Activated gamma-delta T cell (primary cell): Measurements from ENCODE around the gene NCBP3.
"Not testable (repeated sequence)": the region's sequence is repeated elsewhere in the genome, so short reads cannot be mapped to it uniquely, and the experiment has no call there.

Experiments
- DNase-seq: peaks from one replicate; lab custom pipeline; 2025; lab: John Stamatoyannopoulos, UW

Gene NCBP3

DNA sequence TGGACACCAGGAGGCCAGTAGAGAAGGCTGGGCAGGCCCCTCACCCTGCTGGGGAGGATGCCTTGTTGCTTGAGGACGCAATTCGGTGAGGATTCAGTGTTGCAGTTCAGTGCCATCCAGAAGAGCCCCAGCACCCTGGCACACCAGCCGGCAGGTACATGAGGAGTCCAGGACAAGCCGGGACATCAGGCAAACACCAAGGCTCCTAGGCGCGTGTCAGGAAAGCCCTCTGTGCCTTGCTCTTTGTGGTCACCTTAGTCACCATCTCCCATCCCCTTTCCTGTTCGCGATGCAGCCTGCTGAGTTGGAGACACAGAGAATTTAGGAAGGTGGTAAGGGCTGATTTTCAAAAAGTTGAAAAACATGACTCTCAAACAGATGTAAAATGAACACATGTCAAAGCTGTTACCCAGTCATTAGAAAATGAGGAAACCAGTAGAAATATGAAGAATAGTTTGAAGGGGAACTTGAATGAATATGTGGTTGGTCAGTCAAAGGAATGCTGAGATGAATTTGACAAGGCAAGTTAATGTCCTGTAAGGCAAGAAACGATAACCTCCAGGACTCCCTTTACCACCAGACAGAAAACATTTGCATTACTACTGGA, 2.3 kb upstream of the NCBP3 start:
- no peak for DNase-seq

GRCh38 chr17:3847165-3847670, 1.2 kb upstream of the NCBP3 start:
- DNase-seq, result no peak

- DNase-seq, result no peak
These were observed 555 bp upstream of the NCBP3 start for GRCh38 chr17:3846437-3847164.

- DNase-seq, result no peak
These were observed 790 bp downstream of the NCBP3 start for GRCh38 chr17:3845291-3845620.

DNA sequence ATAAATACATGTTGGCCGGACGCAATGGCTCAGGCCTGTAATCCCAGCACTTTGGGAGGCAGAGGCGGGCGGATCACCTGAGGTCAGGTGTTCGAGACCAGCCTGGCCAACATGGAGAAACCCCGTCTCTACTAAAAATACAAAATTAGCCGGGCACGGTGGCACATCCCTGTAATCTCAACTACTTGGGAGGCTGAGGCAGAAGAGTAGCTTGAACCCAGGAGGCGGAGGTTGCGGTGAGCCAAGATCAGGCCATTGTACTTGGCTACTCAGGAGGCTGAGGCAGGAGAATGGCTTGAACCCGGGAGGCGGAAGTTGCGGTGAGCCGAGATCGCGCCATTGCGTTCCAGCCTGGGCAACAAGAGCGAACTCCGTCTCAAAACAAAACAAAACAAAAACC, 1.5 kb downstream of the NCBP3 start:
- not testable (repeated sequence) for DNase-seq

- DNase-seq, result no peak
These were observed 2.0 kb downstream of the NCBP3 start for GRCh38 chr17:3843935-3844516.

GRCh38 chr17:3838206-3838605, 7.8 kb downstream of the NCBP3 start:
- DNase-seq, result no peak

- DNase-seq, result no peak
These were observed 9.5 kb downstream of the NCBP3 start for GRCh38 chr17:3836551-3836950.

- no peak for DNase-seq
These were observed 10.4 kb downstream of the NCBP3 start for GRCh38 chr17:3835410-3836229.

DNA sequence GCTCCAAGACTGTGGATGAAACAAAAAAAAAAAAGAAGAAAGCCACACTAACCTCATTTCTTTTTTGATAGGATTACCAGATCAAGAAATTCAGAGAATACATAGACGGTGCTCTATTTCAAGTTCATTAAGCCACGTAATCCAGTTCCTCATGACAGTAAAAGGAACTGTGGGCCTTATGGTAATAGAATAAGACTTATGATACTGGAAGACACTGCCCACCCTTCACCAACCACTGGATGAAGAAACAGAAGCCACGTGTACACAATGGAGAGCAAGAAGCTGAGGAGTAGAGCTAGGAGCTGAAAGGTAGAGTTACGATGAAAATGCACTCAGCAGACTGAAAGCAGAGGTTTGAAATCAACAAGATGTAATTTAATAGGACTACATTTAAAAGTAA, 11.2 kb downstream of the NCBP3 start:
- no peak for DNase-seq

- DNase-seq, result no peak
These were observed 17.2 kb downstream of the NCBP3 start for GRCh38 chr17:3828852-3829232.

- DNase-seq, result no peak
These were observed 17.7 kb downstream of the NCBP3 start for GRCh38 chr17:3828151-3828851.

- DNase-seq, result no peak
These were observed 18.8 kb downstream of the NCBP3 start for GRCh38 chr17:3827124-3827773.

DNA sequence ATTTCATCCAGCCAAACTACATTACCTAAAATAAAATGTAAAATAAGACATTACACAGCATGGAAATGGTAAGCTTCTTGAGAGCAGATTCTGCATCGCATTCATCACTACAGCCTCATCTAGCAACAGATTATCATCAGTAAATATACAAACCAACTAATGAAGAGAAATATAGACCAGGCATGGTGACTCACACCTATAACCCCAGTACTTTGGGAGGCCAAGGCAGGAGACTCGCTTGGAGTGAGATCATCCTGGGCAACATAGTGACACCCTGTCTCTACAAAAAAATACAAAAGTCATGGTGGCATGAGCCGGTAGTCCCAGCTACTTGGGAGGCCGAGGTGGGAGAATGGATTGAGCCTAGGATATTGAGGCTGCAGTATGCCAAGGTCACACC, 19.9 kb downstream of the NCBP3 start:
- DNase-seq, result no peak

- DNase-seq, result no peak
These were observed 24.9 kb downstream of the NCBP3 start for GRCh38 chr17:3821101-3821500.

DNA sequence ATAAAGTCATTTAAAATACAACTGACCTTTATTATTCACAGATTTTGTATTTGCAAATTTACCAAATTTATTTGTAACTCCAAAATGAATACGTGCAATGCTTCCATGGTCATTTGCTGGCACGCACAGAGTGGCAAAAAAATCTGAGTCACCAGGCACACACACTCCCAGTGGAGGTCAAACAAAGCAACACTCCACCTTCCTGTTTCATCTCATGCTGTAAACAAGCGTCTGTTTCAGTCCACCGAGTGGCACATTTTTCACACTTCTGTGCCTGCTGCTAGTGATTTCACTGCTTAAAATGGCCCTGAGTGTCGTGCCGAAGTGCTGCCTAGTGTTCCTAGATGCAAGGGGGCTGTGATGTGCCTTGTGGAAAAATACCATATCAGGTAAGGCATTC, 27.3 kb downstream of the NCBP3 start:
- DNase-seq, result no peak

DNA sequence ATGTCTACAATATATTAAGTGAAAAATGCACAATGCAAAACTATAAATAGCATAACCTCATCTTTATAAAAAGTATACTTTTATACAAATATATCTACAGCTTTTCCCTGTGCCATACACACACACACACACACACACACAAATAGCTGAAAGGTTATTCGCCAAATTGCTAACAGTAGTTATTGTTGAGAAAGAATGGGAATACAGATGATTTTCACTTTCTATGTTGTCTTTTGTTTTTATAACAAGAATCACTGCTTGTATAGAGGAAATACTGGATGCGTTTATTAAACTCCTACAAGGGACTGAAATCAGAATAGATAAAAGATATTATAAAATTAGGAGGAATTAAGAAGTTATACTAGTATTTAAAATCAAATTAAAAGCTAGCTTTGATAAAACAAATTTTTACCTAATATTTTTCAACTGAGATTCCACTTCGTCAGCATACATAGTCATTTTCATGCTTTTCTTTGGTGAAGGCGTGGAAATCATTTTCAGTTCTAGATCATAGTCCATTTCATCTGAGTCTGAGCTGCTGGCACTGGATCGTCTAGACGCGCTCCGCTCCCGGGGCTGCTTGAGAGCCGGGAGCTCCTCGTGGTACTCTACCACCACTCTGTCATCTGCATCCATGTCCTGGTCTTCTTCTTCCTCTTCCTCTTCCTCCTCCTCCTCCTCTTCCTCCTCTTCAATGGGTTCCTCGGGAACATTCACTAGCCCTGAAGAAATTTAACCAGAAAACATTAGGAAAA, 28.0 kb downstream of the NCBP3 start:
- no peak for DNase-seq

GRCh38 chr17:3815925-3816324, 30.1 kb downstream of the NCBP3 start:
- no peak for DNase-seq

DNA sequence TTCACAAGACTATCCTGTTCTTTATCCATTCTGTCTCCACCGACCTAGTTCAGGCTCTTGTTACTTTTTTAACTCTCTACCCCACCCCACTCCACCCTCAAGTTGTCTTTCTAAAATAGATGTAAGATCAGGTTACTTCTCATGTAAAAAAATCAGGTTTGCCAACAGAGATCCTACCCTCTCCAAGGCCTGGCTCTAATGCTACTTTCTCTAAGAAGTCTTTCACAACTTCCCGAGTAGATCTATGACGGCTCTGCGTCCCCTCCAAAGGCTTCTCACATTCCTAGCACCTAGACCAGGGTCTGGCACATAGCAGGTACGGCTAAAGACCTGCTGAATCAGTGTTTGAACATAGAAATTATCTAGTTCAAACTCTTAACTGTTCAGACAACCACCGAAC, 30.9 kb downstream of the NCBP3 start:
- no peak for DNase-seq

DNA sequence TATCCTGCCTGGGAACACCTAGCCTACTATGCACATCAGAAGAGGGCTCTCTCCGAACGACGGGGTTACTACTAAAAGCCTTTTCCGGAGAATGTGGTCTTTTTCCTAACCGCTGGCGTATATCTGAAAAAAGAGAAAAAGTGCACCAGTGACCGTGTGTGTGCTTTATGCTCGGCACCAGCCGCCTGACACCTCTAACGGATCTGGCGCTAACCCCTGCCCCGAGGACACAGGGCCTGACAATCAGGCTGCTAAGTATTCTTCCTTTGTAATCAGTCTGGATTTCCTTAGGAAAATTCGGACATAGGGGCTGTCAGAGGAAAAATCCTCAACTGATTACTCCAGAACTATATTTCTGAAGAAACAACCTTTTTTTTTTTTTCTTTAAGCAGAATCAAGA, 31.7 kb downstream of the NCBP3 start:
- DNase-seq, result no peak

GRCh38 chr17:3813171-3813570, 32.9 kb downstream of the NCBP3 start:
- DNase-seq, result no peak
